Hepatocyte (in vitro differentiated cells): ENCODE data around the gene BCAS1. TPM values are rescaled to one million over a fixed set of nuclear protein-coding genes. Genes with fewer than 3 reads are reported as not detected.
"Not testable (repeated sequence)": the region's sequence is repeated elsewhere in the genome, so short reads cannot be mapped to it uniquely, and the experiment has no call there.

Experiments
- DNase-seq: peaks from one replicate; pipeline ENCODE4 v3.0.0-alpha.2; 2016; ENCODE audit warnings: low spot score
- H2AFZ ChIP-seq: fragments of 200-600 bp; sonication (generic); 2 replicates; pipeline ENCODE4 v1.6.0; 2016; ENCODE audit warnings: antibody characterized with exemption, mild to moderate bottlenecking
- H3K27ac ChIP-seq: fragments of 200-600 bp; sonication (generic); 2 replicates; pipeline ENCODE4 v1.5.1; 2016; ENCODE audit warnings: mild to moderate bottlenecking
- H3K27me3 ChIP-seq: fragments of 200-600 bp; sonication (generic); 2 replicates; pipeline ENCODE4 v1.6.1; 2016
- H3K36me3 ChIP-seq: fragments of 200-600 bp; sonication (generic); replicated peaks from 2 replicates; pipeline ENCODE4 v1.5.1; 2016; ENCODE audit warnings: low read depth; ENCODE audit not compliant: insufficient read depth
- H3K4me1 ChIP-seq: fragments of 200-600 bp; sonication (generic); 2 replicates; pipeline ENCODE4 v1.5.1; 2016; ENCODE audit warnings: mild to moderate bottlenecking, moderate library complexity; ENCODE audit not compliant: insufficient read depth
- H3K4me2 ChIP-seq: fragments of 200-600 bp; sonication (generic); 2 replicates; pipeline ENCODE4 v1.6.0; 2016
- H3K4me3 ChIP-seq: fragments of 200-600 bp; sonication (generic); 2 replicates; pipeline ENCODE4 v1.5.1; 2016; ENCODE audit warnings: mild to moderate bottlenecking
- H3K79me2 ChIP-seq: fragments of 200-600 bp; sonication (generic); 2 replicates; pipeline ENCODE4 v1.6.0; 2017; ENCODE audit warnings: mild to moderate bottlenecking
- H3K9me2 ChIP-seq: fragments of 200-600 bp; sonication (generic); replicated peaks from 2 replicates; pipeline ENCODE4 v1.6.0; 2017; ENCODE audit warnings: mild to moderate bottlenecking; ENCODE audit not compliant: insufficient read depth
- H3K9me3 ChIP-seq: fragments of 200-600 bp; sonication (generic); 2 replicates; pipeline ENCODE4 v1.5.1; 2016; ENCODE audit warnings: low read depth, mild to moderate bottlenecking
- H4K20me1 ChIP-seq: fragments of 200-600 bp; sonication (generic); 2 replicates; pipeline ENCODE4 v1.6.0; 2016; ENCODE audit warnings: mild to moderate bottlenecking; ENCODE audit not compliant: insufficient read depth, poor library complexity, severe bottlenecking
- EZH2 ChIP-seq: fragments of 200-600 bp; sonication (generic); IDR thresholded peaks from 2 replicates; pipeline ENCODE4 v1.6.1; 2016; ENCODE audit warnings: antibody characterized with exemption, mild to moderate bottlenecking, borderline replicate concordance
- EZH2phosphoT487 ChIP-seq: fragments of 200-600 bp; sonication (generic); IDR thresholded peaks from one replicate; pipeline ENCODE4 v1.6.1; 2018; ENCODE audit warnings: antibody characterized with exemption, mild to moderate bottlenecking, low read depth, moderate library complexity; ENCODE audit not compliant: unreplicated experiment, severe bottlenecking
- WGBS: methylation state at CpG from one replicate; pipeline ENCODE4 v1.1.6; 2016; ENCODE audit warnings: low lambda C conversion rate; ENCODE audit errors: missing lambda C conversion rate; 5-methylcytosine and 5-hydroxymethylcytosine counted together
- polyA plus RNA-seq: library from polyadenylated mRNA; unstranded; fragments of >200 nt; fragmentation: Nextera tagmentation; extraction: Ambion mirVana; gene quantifications from 2 replicates; pipeline ENCODE4 v1.2.1, GENCODE V29; 2016
- total RNA-seq: library from RNA; depleted of rRNA; stranded (reverse); fragments of >200 nt; gene quantifications from 2 replicates; pipeline ENCODE4 v1.2.3, GENCODE V29; 2014
- TF ChIP-seq, protein P1 (sequence below): fragments of 200-600 bp; sonication (generic); IDR thresholded peaks from 2 replicates; pipeline ENCODE4 v1.5.1; 2016; ENCODE audit warnings: antibody characterized with exemption, mild to moderate bottlenecking; ENCODE audit not compliant: poor library complexity

Gene BCAS1
- total and polyA plus RNA-seq, 2 experiments from 2014 or later = 4.9 to 9.8 TPM

GRCh38 chr20:54014293-54014926 is 56.0 kb downstream of the BCAS1 start:
- no peak for DNase-seq
- 72% methylated on average over 7 of the region's 7 CpGs for WGBS

DNA sequence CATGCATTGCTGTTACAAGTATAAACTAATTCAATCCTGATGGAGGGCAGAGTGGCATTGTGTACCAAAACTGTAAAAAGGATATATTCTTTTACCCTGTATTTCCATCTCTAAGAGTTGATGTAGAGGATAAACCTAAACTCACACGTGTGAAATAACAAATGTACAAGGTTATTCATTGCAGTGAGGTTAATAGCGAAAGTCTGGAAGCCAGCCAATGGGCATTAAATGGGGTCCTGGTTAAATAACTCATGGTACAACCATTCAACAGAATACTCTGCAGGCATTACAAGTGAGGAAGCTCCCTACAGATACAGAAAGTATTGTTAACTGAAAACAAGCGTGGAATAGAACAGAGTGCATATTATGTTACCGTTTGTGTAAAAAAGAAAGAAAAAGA is 56.9 kb downstream of the BCAS1 start:
- Histone ChIP-seq H3K9me3 (no peaks in the 10 kb centered on the region), H4K20me1 (no peaks in the 10 kb centered on the region), H2AFZ (no peak overlapping the region), H3K4me3 (no peak overlapping the region), H3K27me3 (no peaks in the 10 kb centered on the region), H3K36me3 (no peaks in the 10 kb centered on the region), H3K27ac (no peak overlapping the region), H3K79me2 (no peaks in the 10 kb centered on the region), H3K4me2 (no peak overlapping the region), H3K9me2 (no peaks in the 10 kb centered on the region), H3K4me1 (no peaks in the 10 kb centered on the region)
- 79% methylated on average over 4 of the region's 4 CpGs for WGBS
- no peak for DNase-seq
- TF ChIP-seq EZH2phosphoT487 = no peak
- no peak for TF ChIP-seq EZH2
- TF ChIP-seq, protein P1, sequence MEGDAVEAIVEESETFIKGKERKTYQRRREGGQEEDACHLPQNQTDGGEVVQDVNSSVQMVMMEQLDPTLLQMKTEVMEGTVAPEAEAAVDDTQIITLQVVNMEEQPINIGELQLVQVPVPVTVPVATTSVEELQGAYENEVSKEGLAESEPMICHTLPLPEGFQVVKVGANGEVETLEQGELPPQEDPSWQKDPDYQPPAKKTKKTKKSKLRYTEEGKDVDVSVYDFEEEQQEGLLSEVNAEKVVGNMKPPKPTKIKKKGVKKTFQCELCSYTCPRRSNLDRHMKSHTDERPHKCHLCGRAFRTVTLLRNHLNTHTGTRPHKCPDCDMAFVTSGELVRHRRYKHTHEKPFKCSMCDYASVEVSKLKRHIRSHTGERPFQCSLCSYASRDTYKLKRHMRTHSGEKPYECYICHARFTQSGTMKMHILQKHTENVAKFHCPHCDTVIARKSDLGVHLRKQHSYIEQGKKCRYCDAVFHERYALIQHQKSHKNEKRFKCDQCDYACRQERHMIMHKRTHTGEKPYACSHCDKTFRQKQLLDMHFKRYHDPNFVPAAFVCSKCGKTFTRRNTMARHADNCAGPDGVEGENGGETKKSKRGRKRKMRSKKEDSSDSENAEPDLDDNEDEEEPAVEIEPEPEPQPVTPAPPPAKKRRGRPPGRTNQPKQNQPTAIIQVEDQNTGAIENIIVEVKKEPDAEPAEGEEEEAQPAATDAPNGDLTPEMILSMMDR = no peak

More at GRCh38 chr20:54014293-54014926, 56.0 kb downstream of the BCAS1 start:
- TF ChIP-seq, protein P1 = no peak
- TF ChIP-seq EZH2phosphoT487 (no peak), EZH2 (no peak)
- H3K9me2 ChIP-seq = no peaks in the 10 kb centered on the region
- H3K4me3 ChIP-seq = no peak overlapping the region
- no peaks in the 10 kb centered on the region for H3K9me3 ChIP-seq
- H3K4me2 ChIP-seq = no peak overlapping the region
- H3K79me2 ChIP-seq = no peaks in the 10 kb centered on the region
- no peaks in the 10 kb centered on the region for H3K27me3 ChIP-seq
- no peaks in the 10 kb centered on the region for H3K36me3 ChIP-seq
- H3K27ac ChIP-seq = no peak overlapping the region
- H2AFZ ChIP-seq = no peak overlapping the region
- H3K4me1 ChIP-seq = no peaks in the 10 kb centered on the region
- H4K20me1 ChIP-seq = no peaks in the 10 kb centered on the region

DNA sequence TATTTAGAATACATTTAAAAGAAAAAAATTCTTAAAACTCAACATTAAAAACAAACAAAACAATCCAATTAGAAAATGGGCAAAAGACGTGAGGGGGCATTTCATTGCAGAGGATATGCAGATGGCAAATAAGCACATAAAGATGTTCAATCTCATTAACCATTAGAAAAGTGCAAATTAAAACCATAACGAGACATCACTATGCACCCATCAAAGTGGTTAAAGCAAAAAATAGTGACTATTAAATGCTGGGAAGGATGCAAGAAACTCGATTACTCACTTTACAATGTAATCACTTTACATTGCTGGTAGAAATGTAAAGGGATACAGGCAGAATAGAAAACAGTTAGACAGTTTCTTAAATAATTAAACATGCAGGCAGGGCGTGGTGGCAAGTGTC is 59.0 kb downstream of the BCAS1 start:
- no peaks in the 10 kb centered on the region for H3K36me3 ChIP-seq
- no peak for DNase-seq
- TF ChIP-seq EZH2phosphoT487 (no peak), EZH2 (no peak)
- TF ChIP-seq, protein P1 = no peak
- H3K27me3 ChIP-seq = no peaks in the 10 kb centered on the region
- 85% methylated on average over 4 of the region's 4 CpGs for WGBS
- H2AFZ ChIP-seq = no peak overlapping the region
- no peak overlapping the region for H3K4me3 ChIP-seq
- H3K4me2 ChIP-seq = no peak overlapping the region
- no peak overlapping the region for H3K27ac ChIP-seq
- H3K9me3 ChIP-seq = no peaks in the 10 kb centered on the region
- no peaks in the 10 kb centered on the region for H3K4me1 ChIP-seq
- no peaks in the 10 kb centered on the region for H4K20me1 ChIP-seq
- H3K79me2 ChIP-seq = no peaks in the 10 kb centered on the region
- no peaks in the 10 kb centered on the region for H3K9me2 ChIP-seq

GRCh38 chr20:54006216-54006615 is 64.2 kb downstream of the BCAS1 start:
- H3K4me2 ChIP-seq, H3K4me1 ChIP-seq, H3K36me3 ChIP-seq, H3K27ac ChIP-seq, DNase-seq, H3K9me3 ChIP-seq, H3K9me2 ChIP-seq, H3K4me3 ChIP-seq, H2AFZ ChIP-seq, H4K20me1 ChIP-seq, H3K27me3 ChIP-seq, H3K79me2 ChIP-seq: not testable (repeated sequence)
- 92% methylated on average over 7 of the region's 7 CpGs for WGBS
